ENCODE results near the gene ZBTB11.

GRCh38 chr3:101643861-101644613 is 32.9 kb downstream of the ZBTB11 start:
- TF ChIP-seq EZH2 (IDR thresholded peaks at IDR 0.05; ENCODE audit: insufficient read depth, poor library complexity, severe bottlenecking) (no peak), EZH2phosphoT487 (IDR thresholded peaks at IDR 0.05; ENCODE audit: insufficient read depth, low read depth) (no peak)
